HepG2 (cell line): Measurements from ENCODE around the gene CCDC97. TPM values are rescaled to one million over a fixed set of nuclear protein-coding genes. Genes with fewer than 3 reads are reported as not detected.

Source experiments
- AGO2 ChIP-seq: fragments of 200-400 bp; formaldehyde crosslinking; optimal IDR thresholded peaks from 2 replicates; pipeline ENCODE3; 2017; ENCODE audit warnings: mild to moderate bottlenecking, low read depth, low read length, moderate library complexity
- GATAD1 ChIP-seq: IDR thresholded peaks from 2 replicates; pipeline ENCODE4 v1.6.1; 2016; ENCODE audit warnings: missing genetic modification reagents, missing compliant biosample characterization
- JUND ChIP-seq: sonication (generic); formaldehyde crosslinking; IDR thresholded peaks from 2 replicates; pipeline ENCODE4 v1.8.0; 2022; ENCODE audit warnings: mild to moderate bottlenecking, missing genetic modification reagents
- KDM5B ChIP-seq: sonication (generic); formaldehyde crosslinking; IDR thresholded peaks from 2 replicates; pipeline ENCODE4 v1.4.0; 2020; ENCODE audit warnings: missing genetic modification reagents, mild to moderate bottlenecking, borderline replicate concordance
- MED1 ChIP-seq: sonication (generic); formaldehyde crosslinking; IDR thresholded peaks from 2 replicates; pipeline ENCODE4 v1.4.0; 2020; ENCODE audit warnings: missing genetic modification reagents
- NFATC3 ChIP-seq: sonication (generic); formaldehyde crosslinking; IDR thresholded peaks from 2 replicates; pipeline ENCODE4 v1.5.1; 2020; ENCODE audit warnings: mild to moderate bottlenecking, missing genetic modification reagents
- PAF1 ChIP-seq: IDR thresholded peaks from 2 replicates; pipeline ENCODE4 v1.6.1; 2016; ENCODE audit warnings: missing genetic modification reagents, missing compliant biosample characterization
- PAWR ChIP-seq: sonication (generic); formaldehyde crosslinking; IDR thresholded peaks from 2 replicates; pipeline ENCODE4 v1.4.0; 2020; ENCODE audit warnings: missing genetic modification reagents, mild to moderate bottlenecking, borderline replicate concordance
- PHF20 ChIP-seq: sonication (generic); formaldehyde crosslinking; IDR thresholded peaks from 2 replicates; pipeline ENCODE4 v1.5.0; 2020; ENCODE audit warnings: mild to moderate bottlenecking, missing genetic modification reagents
- RAD21 ChIP-seq: fragments of 450-650 bp; formaldehyde crosslinking; IDR thresholded peaks from 2 replicates; pipeline ENCODE4 v1.5.0; 2020; ENCODE audit warnings: mild to moderate bottlenecking
- REPIN1 ChIP-seq: sonication (generic); formaldehyde crosslinking; IDR thresholded peaks from 2 replicates; pipeline ENCODE4 v1.8.0; 2022; ENCODE audit warnings: missing genetic modification reagents, low read depth, mild to moderate bottlenecking, borderline replicate concordance
- SPEN ChIP-seq: sonication (generic); formaldehyde crosslinking; IDR thresholded peaks from 2 replicates; pipeline ENCODE4 v1.5.1; 2020; ENCODE audit warnings: low read depth, mild to moderate bottlenecking, missing genetic modification reagents
- STAT5B ChIP-seq: sonication (generic); formaldehyde crosslinking; IDR thresholded peaks from 2 replicates; pipeline ENCODE4 v1.4.0; 2020; ENCODE audit warnings: missing genetic modification reagents
- TFAP4 ChIP-seq: sonication (generic); IDR thresholded peaks from 2 replicates; pipeline ENCODE4 v1.6.1; 2016; ENCODE audit warnings: low read depth, borderline replicate concordance
- ZBTB2 ChIP-seq: sonication (generic); formaldehyde crosslinking; IDR thresholded peaks from 2 replicates; pipeline ENCODE4 v1.8.0; 2022; ENCODE audit warnings: low read depth, missing genetic modification reagents
- ZC3H4 ChIP-seq: sonication (generic); formaldehyde crosslinking; IDR thresholded peaks from 2 replicates; pipeline ENCODE4 v1.4.0; 2020; ENCODE audit warnings: missing genetic modification reagents, borderline replicate concordance
- ZFP90 ChIP-seq: sonication (generic); formaldehyde crosslinking; IDR thresholded peaks from 2 replicates; pipeline ENCODE4 v1.8.0; 2022; ENCODE audit warnings: missing genetic modification reagents, mild to moderate bottlenecking, inconsistent platforms, borderline replicate concordance
- ZKSCAN1 ChIP-seq: fragments of 150-350 bp; IDR thresholded peaks from 2 replicates; pipeline ENCODE4 v1.6.1; 2014; ENCODE audit warnings: low read length
- ZKSCAN8 ChIP-seq: IDR thresholded peaks from 2 replicates; pipeline ENCODE4 v1.6.1; 2016; ENCODE audit warnings: borderline replicate concordance, missing genetic modification reagents, missing compliant biosample characterization
- ZNF225 ChIP-seq: sonication (generic); formaldehyde crosslinking; IDR thresholded peaks from 2 replicates; pipeline ENCODE4 v1.4.0; 2020; ENCODE audit warnings: mild to moderate bottlenecking, missing genetic modification reagents
- ZNF230 ChIP-seq: sonication (generic); formaldehyde crosslinking; IDR thresholded peaks from 2 replicates; pipeline ENCODE4 v1.4.0; 2020; ENCODE audit warnings: mild to moderate bottlenecking, missing genetic modification reagents
- ZNF264 ChIP-seq: sonication (generic); formaldehyde crosslinking; IDR thresholded peaks from 2 replicates; pipeline ENCODE4 v1.4.0; 2020; ENCODE audit warnings: missing genetic modification reagents
- ZNF275 ChIP-seq: sonication (generic); formaldehyde crosslinking; IDR thresholded peaks from 2 replicates; pipeline ENCODE4 v1.8.0; 2022; ENCODE audit warnings: missing genetic modification reagents, mild to moderate bottlenecking, inconsistent platforms, borderline replicate concordance
- ZNF737 ChIP-seq: sonication (generic); formaldehyde crosslinking; IDR thresholded peaks from 2 replicates; pipeline ENCODE4 v1.5.0; 2020; ENCODE audit warnings: missing genetic modification reagents, mild to moderate bottlenecking, borderline replicate concordance
- ZNF746 ChIP-seq: sonication (generic); formaldehyde crosslinking; IDR thresholded peaks from 2 replicates; pipeline ENCODE4 v1.8.0; 2022; ENCODE audit warnings: mild to moderate bottlenecking, missing genetic modification reagents
- ZSCAN20 ChIP-seq: sonication (generic); formaldehyde crosslinking; IDR thresholded peaks from 2 replicates; pipeline ENCODE4 v1.4.0; 2020; ENCODE audit warnings: missing genetic modification reagents, mild to moderate bottlenecking, borderline replicate concordance
- ZSCAN31 ChIP-seq: sonication (generic); formaldehyde crosslinking; IDR thresholded peaks from 2 replicates; pipeline ENCODE4 v1.5.0; 2020; ENCODE audit warnings: low read depth, mild to moderate bottlenecking, missing genetic modification reagents
- polyA plus RNA-seq, 8 experiments: library from polyadenylated mRNA; depleted of rRNA in 3 of 8; stranded (reverse) in 7 of 8; unstranded in 1 of 8; fragments of >200 nt; fragmentation: Illumina TruSeq in 4 of 8; extraction: Trizol in 4 of 8; gene quantifications; 2 replicates each; pipeline versions ENCODE4 v1.2.1 to v1.2.3, GENCODE V29; 2011 to 2016; ENCODE audit warnings: low read depth in 4 of 8, missing spikeins in 1 of 8, mixed read lengths in 1 of 8; ENCODE audit not compliant: insufficient read depth in 1 of 8
- total RNA-seq, 5 experiments: library from RNA; depleted of rRNA; stranded (reverse); fragments of >200 nt; fragmentation: Illumina TruSeq; extraction: Trizol; gene quantifications; 2 replicates each; pipeline ENCODE4 v1.2.3, GENCODE V29; 2016; ENCODE audit warnings: low read depth in 1 of 5

CCDC97 gene
- total and polyA plus RNA-seq, 2 of the 13 experiments (the other 11 are each of a cell fraction or from before 2014, with no cell fraction given): 6.2 to 7.3 TPM

GRCh38 chr19:41263042-41263849 is 46.7 kb upstream of the CCDC97 start (continued):
- 0 out of 2 replicates have a peak, but pooled peaks have one; percentile 30 for TF ChIP-seq ZNF225 (CRISPR knock-in tag)
- no peak for TF ChIP-seq PAF1
- peak; percentile 9; the same call in 1 of the 2 replicates for TF ChIP-seq PHF20 (CRISPR knock-in tag)
- TF ChIP-seq ZNF746 (CRISPR knock-in tag): no peak
- TF ChIP-seq STAT5B (CRISPR knock-in tag): no peak
- 0 out of 2 replicates have a peak, but pooled peaks have one; percentile 17 for TF ChIP-seq ZKSCAN1
- TF ChIP-seq SPEN (CRISPR knock-in tag): peak; percentile 25; the same call in 1 of the 2 replicates
- TF ChIP-seq MED1: peak; percentile 36; the same call in 1 of the 2 replicates
- TF ChIP-seq PAWR (CRISPR knock-in tag): no peak
- TF ChIP-seq NFATC3 (CRISPR knock-in tag): no peak
- TF ChIP-seq ZC3H4 (CRISPR knock-in tag): peak; percentile 58; the same call in 1 of the 2 replicates
- peak; percentile 34; the same call in 1 of the 2 replicates for TF ChIP-seq ZKSCAN8 (CRISPR knock-in tag)
- no peak for TF ChIP-seq ZBTB2 (CRISPR knock-in tag)
- TF ChIP-seq RAD21 (CRISPR knock-in tag): no peak
- 0 out of 2 replicates have a peak, but pooled peaks have one; percentile 17 for TF ChIP-seq REPIN1 (CRISPR knock-in tag)
- no peak for TF ChIP-seq ZFP90 (CRISPR knock-in tag)
- peak; percentile 17 for TF ChIP-seq AGO2
- TF ChIP-seq TFAP4: 0 out of 2 replicates have a peak, but pooled peaks have one; percentile 12
- TF ChIP-seq ZSCAN31 (CRISPR knock-in tag): peak; percentile 60; the same call in 1 of the 2 replicates
- TF ChIP-seq GATAD1: peak; percentile 36; the same call in 1 of the 2 replicates
- no peak for TF ChIP-seq ZNF230
- no peak for TF ChIP-seq ZNF275 (CRISPR knock-in tag)
- 0 out of 2 replicates have a peak, but pooled peaks have one; percentile 44 for TF ChIP-seq ZNF737 (CRISPR knock-in tag)
- no peak for TF ChIP-seq ZNF264
- no peak for TF ChIP-seq ZSCAN20 (CRISPR knock-in tag)
- TF ChIP-seq JUND: no peak
- TF ChIP-seq KDM5B (CRISPR knock-in tag): peak; percentile 9; the same call in 1 of the 2 replicates
